HG03457 (cell line): Measurements from ENCODE around the gene HERPUD1.

Experiments used
- ATAC-seq: cut with Tn5 transposase; IDR thresholded peaks from one replicate; pipeline ENCODE4 v1.9.1; 2021; ENCODE audit warnings: moderate number of reproducible peaks; ENCODE audit not compliant: unreplicated experiment

HERPUD1 gene

DNA sequence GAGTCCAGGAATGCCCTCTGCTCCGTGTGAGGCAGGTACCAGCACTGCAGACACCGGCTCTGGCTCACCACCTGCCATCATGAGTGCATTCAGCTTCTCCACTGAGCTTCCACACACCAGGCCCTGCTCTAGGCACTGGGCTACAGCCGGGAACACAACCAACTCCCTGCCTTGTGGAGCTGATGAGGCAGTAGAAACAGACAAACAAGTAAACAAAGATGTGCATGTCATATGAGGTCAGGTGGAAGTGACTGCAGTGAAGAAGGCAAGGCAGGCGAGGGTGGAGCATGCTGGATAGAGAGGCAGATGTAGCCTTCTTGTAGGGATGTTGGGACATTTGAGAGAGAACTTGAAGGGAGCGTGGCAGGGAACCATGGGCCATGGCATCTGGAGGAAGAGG lies 62.4 kb downstream of the HERPUD1 start:
- ATAC-seq = no peak
